Raji (cell line): ENCODE results near the gene OLFM3.

Experiments
- POLR2A ChIP-seq: IDR thresholded peaks from 2 replicates; pipeline ENCODE4 v1.6.1; 2011; ENCODE audit warnings: low read depth, low read length, control low read depth; ENCODE audit not compliant: insufficient read depth

Gene OLFM3

GRCh38 chr1:101914473-101915242 is 82.1 kb downstream of the OLFM3 start:
- TF ChIP-seq POLR2A, result no peak

GRCh38 chr1:101911894-101912293 is 84.8 kb downstream of the OLFM3 start:
- no peak for TF ChIP-seq POLR2A

DNA sequence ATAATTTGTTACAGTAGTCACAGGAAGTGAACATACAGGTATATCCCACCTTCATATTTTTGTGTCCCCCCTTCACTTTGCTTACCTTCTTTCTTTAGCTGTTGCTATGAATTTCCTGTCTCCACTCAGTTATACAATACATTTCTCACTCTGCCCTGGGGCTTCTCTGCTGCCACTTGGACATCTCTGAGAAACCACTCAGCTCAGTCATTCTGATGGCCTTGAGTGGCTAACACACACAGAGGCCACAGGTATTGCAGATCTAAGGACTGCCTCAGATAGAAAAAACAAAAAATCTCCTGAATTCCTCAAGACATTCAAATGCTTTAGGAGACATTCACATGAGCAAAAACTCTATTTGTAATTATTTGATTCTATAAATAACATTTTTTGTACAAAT is 87.7 kb downstream of the OLFM3 start:
- TF ChIP-seq POLR2A, result no peak

- no peak for TF ChIP-seq POLR2A
Measured at GRCh38 chr1:101907264-101907663, 89.5 kb downstream of the OLFM3 start.

- TF ChIP-seq POLR2A, result no peak
Measured at GRCh38 chr1:101905283-101905835, 91.4 kb downstream of the OLFM3 start.

GRCh38 chr1:101902199-101902598 is 94.5 kb downstream of the OLFM3 start:
- TF ChIP-seq POLR2A, result no peak

DNA sequence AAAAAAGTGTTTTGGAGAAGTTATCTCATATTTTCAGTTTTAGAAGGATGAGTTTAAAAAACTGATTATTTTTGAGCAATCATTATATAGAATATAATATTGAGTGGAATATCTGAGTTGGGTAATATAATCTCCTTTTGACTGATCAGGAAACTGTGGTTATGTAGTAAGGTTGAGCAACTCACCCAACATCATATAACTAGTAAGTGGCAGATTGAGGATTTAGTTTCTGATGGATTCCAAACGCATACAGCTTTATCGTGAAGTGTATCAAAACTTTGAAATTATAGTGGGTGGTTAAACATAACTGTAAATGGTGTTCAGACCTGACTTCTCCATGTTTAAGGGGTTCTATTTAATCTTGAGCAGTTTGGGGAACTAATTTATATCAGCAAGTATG is 98.6 kb downstream of the OLFM3 start:
- no peak for TF ChIP-seq POLR2A

DNA sequence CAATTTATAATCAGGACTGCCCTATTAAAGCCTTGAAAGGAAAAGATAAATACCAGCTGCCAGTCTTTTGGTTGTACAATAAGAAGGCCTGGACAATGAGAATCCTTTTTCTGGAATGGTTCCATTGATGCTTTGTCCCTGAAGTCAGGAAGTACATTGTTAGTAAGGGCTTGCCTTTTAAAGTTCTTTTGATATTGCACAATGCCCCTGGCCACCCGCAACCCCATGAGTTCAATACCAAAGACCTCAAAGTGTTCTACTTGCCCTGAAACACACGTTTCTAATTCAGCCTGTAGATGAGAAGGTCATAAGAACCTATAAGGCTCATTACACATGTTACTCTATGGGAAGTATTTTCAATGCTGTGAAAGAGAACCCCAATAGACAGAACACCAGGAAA is 112.1 kb downstream of the OLFM3 start:
- no peak for TF ChIP-seq POLR2A

- no peak for TF ChIP-seq POLR2A
Measured at GRCh38 chr1:101875891-101876290, 120.8 kb downstream of the OLFM3 start.

- TF ChIP-seq POLR2A, result no peak
Measured at GRCh38 chr1:101873672-101874071, 123.1 kb downstream of the OLFM3 start.

DNA sequence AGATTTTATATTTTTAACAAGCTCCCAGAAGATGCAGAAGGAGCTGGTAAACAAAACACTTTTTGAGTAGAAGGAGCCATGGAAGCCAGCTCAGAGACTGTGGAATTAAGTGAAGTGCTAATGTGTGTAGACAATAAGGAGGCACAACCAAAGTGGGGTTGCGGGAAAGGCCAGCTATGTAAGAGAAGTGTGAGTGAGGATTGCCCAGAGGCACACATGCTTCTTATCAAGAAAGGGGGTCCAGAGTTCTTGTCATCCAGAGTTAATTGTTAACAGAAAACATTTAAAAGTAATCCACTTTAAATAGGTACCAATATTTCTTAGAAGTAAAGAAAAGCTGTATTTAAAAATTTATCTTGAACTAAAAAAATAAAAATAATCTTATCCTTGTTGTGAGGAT is 136.8 kb downstream of the OLFM3 start:
- TF ChIP-seq POLR2A, result no peak

DNA sequence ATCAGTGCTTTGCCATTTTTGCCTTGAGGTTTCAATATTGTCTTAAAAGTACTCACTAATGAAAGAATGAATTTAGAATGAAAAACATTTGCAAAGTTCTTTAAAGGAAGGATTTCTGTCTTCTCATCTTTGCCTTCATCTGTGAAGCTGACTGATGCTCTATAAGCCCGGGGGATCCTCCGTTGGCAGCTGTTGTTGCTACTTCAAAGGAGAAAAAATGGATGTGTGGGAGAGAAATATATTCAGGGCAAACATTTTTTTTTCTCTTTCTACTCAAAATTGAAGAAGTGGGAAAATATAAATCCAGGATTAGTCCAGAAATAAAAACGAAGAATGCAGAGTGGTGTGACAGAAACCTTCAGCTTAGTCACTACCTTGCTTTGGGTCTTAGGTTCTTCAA is 142.5 kb downstream of the OLFM3 start:
- no peak for TF ChIP-seq POLR2A

- no peak for TF ChIP-seq POLR2A
Measured at GRCh38 chr1:101852936-101853335, 143.8 kb downstream of the OLFM3 start.

DNA sequence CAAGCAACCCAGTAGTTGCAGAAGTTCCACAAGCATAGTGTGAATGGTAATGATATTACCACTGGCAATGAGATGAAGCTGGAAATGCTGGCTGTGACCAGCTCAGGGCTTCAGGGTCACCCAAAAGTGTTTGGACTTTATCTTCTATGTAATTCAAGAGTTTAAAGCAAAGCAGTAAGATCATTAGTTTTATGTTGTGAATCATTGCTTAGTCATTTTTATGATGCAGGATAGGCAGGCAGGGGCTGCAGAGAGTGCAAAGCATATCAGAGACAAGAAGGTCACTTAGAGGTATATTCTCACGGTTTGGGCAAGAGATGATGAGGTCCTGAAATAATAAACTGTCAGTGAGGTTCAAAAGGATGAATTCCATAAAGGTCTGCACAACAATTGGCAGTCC is 147.4 kb downstream of the OLFM3 start:
- no peak for TF ChIP-seq POLR2A

- TF ChIP-seq POLR2A, result no peak
Measured at GRCh38 chr1:101847626-101848025, 149.1 kb downstream of the OLFM3 start.

GRCh38 chr1:101846820-101847219 is 149.9 kb downstream of the OLFM3 start:
- no peak for TF ChIP-seq POLR2A

GRCh38 chr1:101843160-101843559 is 153.6 kb downstream of the OLFM3 start:
- TF ChIP-seq POLR2A, result no peak
